Kasumi-1 (cell line): ENCODE data around the gene MAMDC4.
"Not testable (repeated sequence)": the region's sequence is repeated elsewhere in the genome, so short reads cannot be mapped to it uniquely, and the experiment has no call there.

Source experiments
- DNase-seq, 2 experiments: peaks; one replicate each; lab custom pipeline; 2025; lab: John Stamatoyannopoulos, UW

Gene MAMDC4

GRCh38 chr9:136862849-136863622, 10.9 kb downstream of the MAMDC4 start:
- DNase-seq: no peak

GRCh38 chr9:136863623-136864273, 11.6 kb downstream of the MAMDC4 start:
- DNase-seq: no peak

DNA sequence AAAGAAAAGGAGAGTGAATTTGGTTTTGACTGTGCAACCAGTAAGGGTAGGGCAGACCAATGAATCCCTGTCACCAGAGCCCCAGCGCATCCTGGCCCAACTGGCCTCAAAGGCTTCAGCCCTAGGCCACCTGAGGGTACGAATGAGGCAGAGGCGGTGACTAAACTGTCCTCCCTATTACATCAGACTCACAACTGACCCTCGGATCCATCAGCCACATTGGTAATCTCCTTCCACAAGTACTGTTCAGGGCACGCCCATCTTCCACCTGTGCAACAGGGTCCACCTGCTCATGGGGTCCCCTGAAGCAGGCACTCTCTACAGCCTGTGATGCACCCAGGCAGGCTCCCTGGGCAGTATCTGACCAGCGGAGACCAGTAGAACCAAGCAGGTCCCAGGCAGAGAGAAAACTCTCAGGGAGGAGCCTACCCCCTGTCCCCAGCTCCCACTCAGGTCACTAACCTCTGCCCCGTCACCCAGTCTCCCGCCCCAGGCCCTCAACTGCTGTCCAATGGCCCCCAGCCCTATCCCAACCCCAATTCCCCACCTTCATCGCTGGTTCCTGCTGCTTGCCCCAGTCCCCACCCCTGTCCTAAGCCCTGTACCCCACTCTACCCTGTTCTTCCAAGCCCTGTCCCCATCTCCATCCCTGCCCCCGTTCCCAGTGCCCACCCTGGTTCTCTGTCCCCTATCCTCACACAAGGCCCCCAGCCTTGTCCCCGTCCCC, 13.1 kb downstream of the MAMDC4 start:
- no peak for DNase-seq

GRCh38 chr9:136865768-136866103, 13.6 kb downstream of the MAMDC4 start:
- DNase-seq: no peak

- DNase-seq: not testable (repeated sequence)
Measured at GRCh38 chr9:136866898-136867421, 14.8 kb downstream of the MAMDC4 start.

DNA sequence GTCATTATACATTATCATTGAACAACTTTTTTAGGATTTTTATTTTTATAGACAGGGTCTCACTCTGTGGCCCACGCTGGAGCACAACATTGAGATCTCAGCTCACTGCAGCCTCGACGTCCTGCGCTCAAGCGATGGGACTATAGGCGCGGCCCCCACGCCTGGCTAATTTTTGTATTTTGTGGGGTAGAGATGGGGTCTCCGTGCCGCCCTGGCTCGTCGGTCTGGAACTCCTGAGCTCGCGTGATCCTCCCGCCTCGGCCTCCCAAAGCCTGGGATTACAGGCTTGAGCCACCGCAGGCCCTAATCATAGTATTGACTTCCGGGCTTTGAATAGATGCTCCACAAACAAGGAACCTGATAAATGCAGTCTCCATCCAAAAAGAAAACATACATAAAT, 15.3 kb downstream of the MAMDC4 start:
- no peak for DNase-seq

GRCh38 chr9:136867917-136868316, 15.8 kb downstream of the MAMDC4 start:
- no peak for DNase-seq

- DNase-seq: no peak
Measured at GRCh38 chr9:136868644-136869043, 16.5 kb downstream of the MAMDC4 start.

DNA sequence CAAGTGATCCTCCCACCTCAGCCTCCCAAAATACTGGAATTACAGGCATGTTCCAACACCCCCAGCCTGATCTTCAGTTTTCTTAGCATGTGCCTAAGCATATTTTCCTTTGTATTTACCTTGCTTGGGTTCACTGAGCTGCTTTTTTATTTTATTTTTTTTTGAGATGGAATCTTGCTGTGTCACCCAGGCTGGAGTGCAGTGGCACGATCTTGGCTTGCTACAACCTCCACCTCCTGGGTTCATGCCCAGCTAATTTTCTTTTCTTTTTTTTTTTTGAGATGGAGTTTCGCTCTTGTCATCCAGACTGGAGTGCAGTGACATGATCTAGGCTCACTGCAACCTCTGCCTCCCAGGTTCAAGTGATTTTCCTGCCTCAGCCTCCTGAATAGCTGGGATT, 17.5 kb downstream of the MAMDC4 start:
- DNase-seq: not testable (repeated sequence)

GRCh38 chr9:136875155-136875554, 23.0 kb downstream of the MAMDC4 start:
- DNase-seq: no peak

- no peak for DNase-seq
Measured at GRCh38 chr9:136876476-136876875, 24.3 kb downstream of the MAMDC4 start.

DNA sequence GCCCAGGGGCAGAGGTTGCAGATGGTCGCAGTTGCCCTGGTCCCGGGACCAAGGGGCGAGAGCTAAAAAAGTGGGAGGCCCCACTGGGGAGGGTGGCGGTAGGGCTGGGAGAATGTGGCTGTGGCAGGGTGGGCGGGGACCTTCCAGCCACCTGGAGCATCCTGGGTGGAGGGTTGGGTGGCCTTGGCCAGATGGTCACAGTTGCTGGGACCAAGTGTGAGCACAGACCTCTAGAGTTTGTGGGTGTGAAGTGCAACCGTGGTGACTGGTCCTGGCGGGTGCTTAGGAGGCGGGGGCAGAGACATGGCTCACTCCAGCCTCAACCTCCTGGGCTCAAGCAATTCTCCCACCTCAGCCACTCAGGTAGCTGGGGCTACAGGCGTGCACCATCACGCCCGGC, 28.5 kb downstream of the MAMDC4 start:
- DNase-seq: no peak

GRCh38 chr9:136881691-136882108, 29.6 kb downstream of the MAMDC4 start:
- DNase-seq: no peak

DNA sequence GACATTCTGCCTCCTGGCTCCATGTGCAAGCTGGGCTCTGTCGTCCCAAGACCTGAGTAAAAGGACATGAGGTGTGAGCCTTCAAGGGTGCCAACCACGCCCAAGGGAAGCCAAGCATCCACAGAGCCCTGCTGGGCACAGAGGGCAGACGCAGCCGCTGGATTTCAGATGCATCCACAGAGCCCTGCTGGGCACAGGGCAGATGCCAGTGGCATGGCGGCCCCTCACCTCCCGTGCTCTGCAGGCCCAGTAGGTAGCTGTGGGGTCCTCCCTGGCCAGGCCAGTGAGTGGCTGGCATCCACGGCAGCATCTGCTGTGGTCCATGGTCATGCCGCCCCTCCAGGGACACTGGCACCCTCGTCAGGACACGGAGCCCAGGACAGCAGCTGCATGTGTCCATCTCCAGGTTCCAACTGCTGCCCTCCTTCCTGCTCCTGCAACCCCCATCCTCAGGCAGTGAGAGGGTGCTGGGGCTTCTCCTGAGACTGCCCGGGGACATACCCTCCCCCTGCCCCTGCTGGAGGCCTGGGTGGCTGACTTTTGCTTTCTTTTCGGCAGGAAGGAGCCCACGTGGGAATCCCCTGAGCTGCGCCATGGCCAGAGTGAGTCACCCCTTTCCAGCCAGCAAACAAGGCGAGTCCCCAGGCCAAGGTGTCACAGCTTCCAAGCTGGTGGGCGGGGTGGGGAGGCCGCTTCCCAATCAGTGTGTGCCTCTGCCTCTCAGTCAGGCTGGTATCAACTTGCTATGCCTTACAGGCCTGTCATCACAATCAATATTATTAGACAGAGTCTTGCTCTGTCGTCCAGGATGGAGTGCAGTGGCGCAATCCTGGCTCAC, 30.2 kb downstream of the MAMDC4 start:
- DNase-seq: no peak

- not testable (repeated sequence) for DNase-seq
Measured at GRCh38 chr9:136882947-136883283, 30.8 kb downstream of the MAMDC4 start.

GRCh38 chr9:136883670-136884069, 31.5 kb downstream of the MAMDC4 start:
- not testable (repeated sequence) for DNase-seq

- peak; percentile 95 to 96 for DNase-seq
Measured at GRCh38 chr9:136885950-136886578, 33.9 kb downstream of the MAMDC4 start, which contains the start of gene TRAF2. TSS of gene TRAF2 (plus strand) at chr9:136886516. CDS start at chr9:136898741, 12,225 bp downstream.

GRCh38 chr9:136886610-136887597, 34.8 kb downstream of the MAMDC4 start:
- DNase-seq: peak in 1 of 2 experiments; percentile 25

DNA sequence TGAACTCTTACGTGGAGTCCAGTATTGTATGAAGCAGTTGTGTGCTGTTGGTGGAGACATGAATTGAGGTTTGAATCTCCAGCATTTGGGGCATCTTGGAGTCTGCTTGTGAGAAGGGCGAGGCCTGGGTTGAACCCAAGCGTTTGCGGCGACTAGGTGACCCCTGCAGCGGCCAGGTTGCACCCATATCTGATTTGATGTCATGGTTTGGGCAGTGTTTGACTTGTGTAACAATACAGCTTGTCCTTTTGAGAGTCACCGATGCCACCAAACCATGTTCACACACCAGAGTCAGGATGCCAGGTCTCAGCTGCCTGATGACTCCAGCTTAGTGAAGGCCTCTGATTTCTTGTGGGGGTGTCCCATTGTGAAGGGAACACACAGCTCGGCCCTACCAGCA, 36.3 kb downstream of the MAMDC4 start:
- DNase-seq: no peak

GRCh38 chr9:136889858-136890257, 37.7 kb downstream of the MAMDC4 start:
- DNase-seq: no peak
